Osteoblast (primary cell): ENCODE results near the gene STEAP3. TPM values are rescaled to one million over a fixed set of nuclear protein-coding genes. Genes with fewer than 3 reads are reported as not detected.

Experiments used
- DNase-seq: peaks from one replicate; pipeline ENCODE4 v3.0.0; 2011; ENCODE audit warnings: low spot score, mixed read lengths; ENCODE audit not compliant: insufficient read length; ENCODE audit errors: missing footprints
- H2AFZ ChIP-seq: 2 replicates; pipeline ENCODE4 v1.6.0; 2011; ENCODE audit warnings: mild to moderate bottlenecking, low read length
- H3K27ac ChIP-seq: 2 replicates; pipeline ENCODE4 v1.5.1; 2011; ENCODE audit warnings: mild to moderate bottlenecking, low read depth, low read length, moderate library complexity
- H3K27me3 ChIP-seq: 2 replicates; pipeline ENCODE4 v1.6.0; 2012; ENCODE audit warnings: mild to moderate bottlenecking, control low read depth, inconsistent platforms, low read length, moderate library complexity; ENCODE audit not compliant: insufficient read depth
- H3K36me3 ChIP-seq: 2 replicates; pipeline ENCODE4 v1.5.1; 2011; ENCODE audit warnings: mild to moderate bottlenecking, low read length, control low read depth, moderate library complexity; ENCODE audit not compliant: insufficient read depth
- H3K4me1 ChIP-seq: 2 replicates; pipeline ENCODE4 v1.5.1; 2011; ENCODE audit warnings: mild to moderate bottlenecking, low read length, control low read depth, moderate library complexity; ENCODE audit not compliant: insufficient read depth
- H3K4me2 ChIP-seq: 2 replicates; pipeline ENCODE4 v1.6.0; 2011; ENCODE audit warnings: mild to moderate bottlenecking, low read length; ENCODE audit not compliant: insufficient read depth
- H3K4me3 ChIP-seq: fragments of 200-600 bp; sonication (generic); 3 replicates; pipeline ENCODE4 v1.5.1; 2012; ENCODE audit warnings: mild to moderate bottlenecking, low read length, inconsistent platforms; ENCODE audit not compliant: insufficient read depth
- H3K79me2 ChIP-seq: 2 replicates; pipeline ENCODE4 v1.6.0; 2012; ENCODE audit warnings: mild to moderate bottlenecking, low read length, control low read depth, inconsistent platforms; ENCODE audit not compliant: insufficient read depth
- H3K9me3 ChIP-seq: 2 replicates; pipeline ENCODE4 v1.5.1; 2011; ENCODE audit warnings: low read depth, low read length, control low read depth
- H4K20me1 ChIP-seq: 2 replicates; pipeline ENCODE4 v1.6.0; 2012; ENCODE audit warnings: mild to moderate bottlenecking, low read length, control low read depth; ENCODE audit not compliant: insufficient read depth
- CTCF ChIP-seq: IDR thresholded peaks from 2 replicates; pipeline ENCODE4 v1.5.1; 2011; ENCODE audit warnings: mild to moderate bottlenecking, low read depth, low read length, moderate library complexity; ENCODE audit errors: extremely low read depth
- total RNA-seq: library from RNA; depleted of rRNA; stranded (reverse); fragments of >200 nt; gene quantifications from 2 replicates; pipeline ENCODE4 v1.2.3, GENCODE V29; 2012

STEAP3 gene
- total RNA-seq, 1 donor = 40.9 TPM

- H2AFZ ChIP-seq = no peak overlapping the region
- H3K79me2 ChIP-seq = no peaks in the 10 kb centered on the region
- DNase-seq = peak; percentile 72
- H3K4me3 ChIP-seq = no peak overlapping the region
- no peaks in the 10 kb centered on the region for H3K27me3 ChIP-seq
- TF ChIP-seq CTCF = no peak
- H3K27ac ChIP-seq = no peak overlapping the region
- no peaks in the 10 kb centered on the region for H3K4me1 ChIP-seq
- no peaks in the 10 kb centered on the region for H3K36me3 ChIP-seq
- no peaks in the 10 kb centered on the region for H3K9me3 ChIP-seq
- H3K4me2 ChIP-seq = no peak overlapping the region
- no peaks in the 10 kb centered on the region for H4K20me1 ChIP-seq
These were observed 69.6 kb downstream of the STEAP3 start for GRCh38 chr2:119293254-119293653.

GRCh38 chr2:119293900-119294299 is 70.3 kb downstream of the STEAP3 start:
- TF ChIP-seq CTCF = no peak
- no peaks in the 10 kb centered on the region for H3K27me3 ChIP-seq
- no peaks in the 10 kb centered on the region for H4K20me1 ChIP-seq
- H3K27ac ChIP-seq = no peak overlapping the region
- no peaks in the 10 kb centered on the region for H3K36me3 ChIP-seq
- no peaks in the 10 kb centered on the region for H3K9me3 ChIP-seq
- no peak overlapping the region for H3K4me3 ChIP-seq
- H2AFZ ChIP-seq = no peak overlapping the region
- no peaks in the 10 kb centered on the region for H3K4me1 ChIP-seq
- no peaks in the 10 kb centered on the region for H3K79me2 ChIP-seq
- no peak for DNase-seq
- no peak overlapping the region for H3K4me2 ChIP-seq

- Histone ChIP-seq H3K27ac (no peak overlapping the region), H3K27me3 (no peaks in the 10 kb centered on the region), H2AFZ (no peak overlapping the region), H3K36me3 (no peaks in the 10 kb centered on the region), H3K4me3 (no peak overlapping the region), H4K20me1 (no peaks in the 10 kb centered on the region), H3K4me2 (no peak overlapping the region), H3K79me2 (no peaks in the 10 kb centered on the region), H3K4me1 (no peaks in the 10 kb centered on the region), H3K9me3 (no peaks in the 10 kb centered on the region)
- no peak for DNase-seq
- no peak for TF ChIP-seq CTCF
These were observed 71.0 kb downstream of the STEAP3 start for GRCh38 chr2:119294671-119295070.

GRCh38 chr2:119295688-119296375 is 72.2 kb downstream of the STEAP3 start:
- H3K79me2 ChIP-seq = no peaks in the 10 kb centered on the region
- no peaks in the 10 kb centered on the region for H3K36me3 ChIP-seq
- no peaks in the 10 kb centered on the region for H3K9me3 ChIP-seq
- H4K20me1 ChIP-seq = no peaks in the 10 kb centered on the region
- H3K4me2 ChIP-seq = no peak overlapping the region
- no peaks in the 10 kb centered on the region for H3K4me1 ChIP-seq
- no peak for TF ChIP-seq CTCF
- H3K27ac ChIP-seq = no peak overlapping the region
- peak; percentile 35 for DNase-seq
- no peaks in the 10 kb centered on the region for H3K27me3 ChIP-seq
- no peak overlapping the region for H3K4me3 ChIP-seq
- H2AFZ ChIP-seq = no peak overlapping the region
